OCI-M2 (cell line): ENCODE data around the gene PLD2.

Experiments
- DNase-seq: peaks from one replicate; lab custom pipeline; 2025; ENCODE audit not compliant: unreplicated experiment; lab: John Stamatoyannopoulos, UW

The PLD2 gene

DNA sequence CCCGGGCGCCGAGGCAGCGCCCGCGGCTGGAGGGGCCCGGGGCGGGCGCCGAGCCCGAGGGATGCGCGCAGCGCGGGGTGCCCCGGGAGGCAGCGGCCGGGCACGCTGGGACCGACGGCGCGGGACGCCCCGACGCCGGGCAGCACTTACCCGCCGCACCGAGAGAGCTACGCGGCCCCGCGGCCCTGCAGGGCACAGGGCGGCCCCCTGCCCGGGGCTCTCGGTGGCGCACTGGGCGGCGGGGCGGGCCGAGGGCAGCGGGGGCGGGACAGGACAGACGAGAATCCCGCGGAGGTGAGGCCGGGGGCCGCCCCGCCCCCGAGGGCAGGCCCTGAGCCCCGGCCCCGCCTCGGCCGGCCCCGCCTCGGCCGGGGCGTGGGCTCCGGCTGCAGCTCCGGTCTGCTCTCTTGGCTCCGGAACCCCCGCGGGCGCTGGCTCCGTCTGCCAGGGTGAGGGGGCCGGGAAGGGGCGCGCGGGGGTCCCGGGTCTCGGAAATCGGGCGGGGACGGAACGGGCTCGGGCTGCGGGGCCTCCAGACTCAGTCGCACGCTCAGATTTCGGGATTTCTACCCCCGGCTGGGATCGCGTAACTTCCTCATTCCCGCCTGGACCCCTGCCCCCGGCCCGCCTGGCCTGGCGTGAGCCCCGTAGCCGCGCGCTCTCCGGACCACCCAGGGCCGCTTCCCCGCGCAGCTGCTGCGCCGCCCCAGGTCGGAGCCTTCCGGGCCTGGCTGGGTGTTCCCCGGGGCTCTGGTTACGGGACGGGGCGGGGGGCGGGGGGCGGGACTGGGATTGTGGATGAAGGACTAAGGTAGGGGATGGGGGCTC is at the start of gene PLD2:
Gene PLD2 (plus strand): TSS at position 376 of the 828 bp plus-strand sequence. CDS start 621 bp downstream, outside the sequence.
- DNase-seq: peak; percentile 8

- DNase-seq: no peak
Observed at GRCh38 chr17:4759776-4760236, 47.1 kb upstream of the PLD2 start.

- no peak for DNase-seq
Observed at GRCh38 chr17:4764595-4764994, 42.4 kb upstream of the PLD2 start.

DNA sequence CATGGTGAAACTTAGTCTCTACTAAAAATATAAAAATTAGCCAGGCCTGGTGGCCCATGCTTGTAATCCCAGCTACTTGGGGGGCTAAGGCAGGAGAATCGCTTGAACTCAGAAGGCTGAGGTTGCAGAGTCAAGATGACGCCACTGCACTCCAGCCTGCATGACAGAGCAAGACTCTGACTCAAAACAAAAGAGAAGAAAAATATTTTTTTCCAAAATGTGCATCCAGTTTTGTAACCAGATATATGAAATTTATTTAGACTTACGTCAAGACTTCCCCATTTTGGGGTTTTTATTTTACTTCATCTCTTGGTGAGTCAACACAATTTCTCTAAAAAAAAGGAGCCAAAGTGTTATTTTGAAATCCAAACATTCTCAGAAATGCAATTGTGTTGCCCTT is 40.8 kb upstream of the PLD2 start:
- DNase-seq: no peak

GRCh38 chr17:4766723-4767122 is 40.2 kb upstream of the PLD2 start:
- DNase-seq: no peak

- DNase-seq: no peak
Observed at GRCh38 chr17:4768298-4768697, 38.7 kb upstream of the PLD2 start.

- no peak for DNase-seq
Observed at GRCh38 chr17:4769628-4770027, 37.3 kb upstream of the PLD2 start.

DNA sequence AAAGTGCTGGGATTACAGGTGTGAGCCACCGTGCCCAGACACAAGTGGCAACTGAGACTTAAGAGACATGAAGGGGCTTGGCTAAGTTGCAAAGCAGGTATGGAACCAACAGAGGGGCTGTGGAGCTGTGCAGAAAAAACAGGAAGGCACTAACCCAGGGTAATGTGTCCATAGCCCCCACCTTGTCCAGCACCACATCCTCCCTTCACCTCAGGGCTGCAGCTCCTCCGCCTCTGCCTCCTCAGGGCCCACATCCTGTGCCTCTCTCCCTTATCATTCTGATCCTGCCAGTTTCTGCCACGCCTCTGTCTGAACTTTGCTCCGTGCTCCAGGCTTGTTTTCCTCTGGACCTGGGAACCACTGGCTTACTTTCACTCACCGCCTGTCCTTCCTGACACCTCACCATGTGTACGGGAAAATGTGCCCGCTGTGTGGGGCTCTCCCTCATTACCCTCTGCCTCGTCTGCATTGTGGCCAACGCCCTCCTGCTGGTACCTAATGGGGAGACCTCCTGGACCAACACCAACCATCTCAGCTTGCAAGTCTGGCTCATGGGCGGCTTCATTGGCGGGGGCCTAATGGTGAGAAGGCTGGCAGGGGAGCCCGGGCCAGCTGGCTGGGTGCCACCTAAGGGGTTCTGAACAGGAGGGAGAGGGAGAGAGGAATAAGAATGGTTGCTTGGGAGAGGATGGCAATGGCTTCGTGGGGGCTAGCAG is 35.3 kb upstream of the PLD2 start, which contains the start of gene TM4SF5:
Gene TM4SF5 (plus strand): TSS at position 368 of the 716 bp plus-strand sequence. CDS start 37 bp downstream, at position 405.
- no peak for DNase-seq

DNA sequence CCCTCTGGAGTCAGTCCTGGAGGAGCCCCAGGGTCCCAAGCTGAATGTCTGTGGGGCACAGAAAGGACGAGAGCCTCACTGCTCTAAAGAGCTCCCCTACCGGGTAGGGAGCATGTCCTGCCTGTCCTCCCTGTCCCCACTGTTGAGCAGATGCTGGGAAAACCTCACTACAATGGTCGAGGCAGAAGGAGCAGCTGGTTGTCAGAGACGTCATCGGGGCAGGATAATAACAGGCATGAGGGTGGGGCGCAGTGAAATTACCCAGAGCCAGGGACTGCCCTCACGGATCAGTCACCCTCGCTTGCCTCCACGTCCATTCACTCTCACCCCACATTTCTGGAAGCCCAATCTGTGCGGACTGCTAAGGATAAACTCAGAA is 34.7 kb upstream of the PLD2 start:
- DNase-seq: no peak

- DNase-seq: no peak
Observed at GRCh38 chr17:4777969-4778760, 28.8 kb upstream of the PLD2 start.

GRCh38 chr17:4780325-4780955 is 26.5 kb upstream of the PLD2 start:
- no peak for DNase-seq

DNA sequence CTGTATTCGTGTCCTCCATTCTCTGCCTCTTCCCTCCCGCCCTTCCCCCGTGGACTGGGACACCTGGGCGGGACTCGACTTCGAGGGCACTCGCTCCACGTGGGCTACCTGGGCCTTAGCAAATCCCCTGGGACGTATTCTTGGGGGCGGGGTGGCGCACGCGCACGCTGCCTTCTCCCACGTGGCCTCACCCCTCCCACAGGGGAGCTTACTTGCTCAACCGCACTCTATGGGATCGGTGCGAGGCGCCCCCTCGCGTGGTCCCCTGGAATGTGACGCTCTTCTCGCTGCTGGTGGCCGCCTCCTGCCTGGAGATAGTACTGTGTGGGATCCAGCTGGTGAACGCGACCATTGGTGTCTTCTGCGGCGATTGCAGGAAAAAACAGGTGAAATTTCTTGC is 24.3 kb upstream of the PLD2 start:
- no peak for DNase-seq

- DNase-seq: no peak
Observed at GRCh38 chr17:4785311-4786105, 21.4 kb upstream of the PLD2 start.

- no peak for DNase-seq
Observed at GRCh38 chr17:4786106-4786511, 20.8 kb upstream of the PLD2 start, which contains the start of gene VMO1. VMO1 (minus strand) TSS chr17:4786364; CDS start chr17:4786352, 12 bp downstream.

DNA sequence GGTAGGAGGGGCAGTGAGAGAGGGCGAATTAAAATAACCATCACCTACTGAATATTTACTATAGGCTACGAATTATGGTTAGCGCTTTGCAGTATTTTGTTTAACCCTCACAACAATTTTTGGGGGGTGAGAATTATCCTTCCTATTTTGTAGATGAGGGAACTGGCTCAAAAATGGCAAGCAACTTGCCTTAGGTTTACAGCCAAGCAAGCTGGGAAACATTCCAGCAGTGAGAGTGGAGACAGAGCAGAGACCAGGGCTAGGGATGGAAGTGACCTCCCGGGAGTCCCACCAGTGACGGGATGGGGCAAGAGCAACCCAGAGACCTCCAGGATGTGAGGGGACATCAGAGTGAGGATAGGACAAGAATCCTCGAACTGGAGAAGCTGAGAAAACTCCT is 20.4 kb upstream of the PLD2 start:
- DNase-seq: no peak

- DNase-seq: no peak
Observed at GRCh38 chr17:4788159-4788806, 18.7 kb upstream of the PLD2 start.

DNA sequence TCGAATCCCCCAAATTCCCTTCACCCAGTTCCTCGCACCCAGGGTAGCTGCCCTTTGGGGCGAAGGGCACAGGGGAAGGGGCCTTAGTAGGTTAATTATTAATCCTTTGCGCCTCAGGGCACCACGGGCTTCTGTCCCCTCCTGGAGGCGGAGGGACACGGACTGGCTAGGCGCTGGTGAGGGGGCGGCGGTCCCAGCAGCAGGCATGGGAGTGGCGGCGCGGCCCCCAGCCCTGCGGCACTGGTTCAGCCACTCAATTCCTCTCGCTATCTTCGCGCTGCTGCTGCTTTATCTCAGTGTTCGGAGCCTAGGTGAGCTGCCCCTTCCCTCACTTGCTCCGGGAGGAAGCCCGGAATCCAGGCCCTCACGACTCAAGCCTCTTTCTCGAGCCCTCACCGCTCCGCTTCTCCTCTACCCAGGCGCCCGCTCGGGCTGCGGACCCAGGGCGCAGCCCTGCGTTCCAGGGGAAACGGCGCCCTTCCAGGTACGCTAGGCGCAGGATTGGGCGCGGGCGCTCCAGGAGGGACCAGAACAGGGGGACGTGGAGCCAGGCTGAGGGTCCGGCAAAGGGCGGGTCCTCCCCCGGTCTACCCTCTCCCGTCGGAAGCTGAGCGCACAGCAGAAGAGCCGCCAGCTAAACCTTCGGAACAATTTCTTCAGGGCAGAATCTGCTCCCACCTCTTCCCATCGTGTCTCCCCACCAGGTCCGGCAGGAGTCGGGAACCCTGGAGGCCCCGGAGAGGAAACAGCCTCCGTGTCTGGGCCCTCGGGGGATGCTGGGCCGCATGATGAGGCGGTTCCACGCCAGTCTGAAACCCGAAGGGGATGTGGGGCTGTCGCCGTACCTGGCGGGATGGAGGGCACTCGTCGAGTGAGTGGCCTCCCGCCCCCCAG is 17.9 kb upstream of the PLD2 start, which contains the start of gene GLTPD2:
Gene GLTPD2 (plus strand): TSS at position 158 of the 894 bp plus-strand sequence. CDS start 48 bp downstream, at position 206.
- DNase-seq: no peak

DNA sequence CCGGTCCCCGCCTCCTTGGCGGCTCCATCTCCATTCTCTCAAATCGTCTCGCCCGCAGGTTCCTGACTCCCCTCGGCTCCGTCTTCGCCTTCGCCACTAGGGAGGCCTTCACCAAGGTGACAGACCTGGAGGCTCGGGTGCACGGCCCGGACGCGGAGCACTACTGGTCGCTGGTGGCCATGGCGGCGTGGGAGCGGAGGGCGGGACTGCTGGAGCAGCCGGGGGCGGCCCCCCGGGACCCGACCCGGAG is 17.3 kb upstream of the PLD2 start:
- DNase-seq: no peak
